ENCODE results near the gene MRPL17. TPM values are rescaled to one million over a fixed set of nuclear protein-coding genes. Genes with fewer than 3 reads are reported as not detected.

MRPL17 gene
- total and polyA plus RNA-seq, 9 of the 15 experiments (the other 6 are each of a cell fraction or from before 2014, with no cell fraction given) = 33.9 to 81.6 (median 43.9) TPM

GRCh38 chr11:6705905-6706535, 22.9 kb upstream of the MRPL17 start (continued):
- TF ChIP-seq TEAD1 (CRISPR knock-in tag; IDR thresholded peaks at IDR 0.05) (0 out of 4 replicates have a peak, but pooled peaks of 1 of the 2 experiments have one; percentile 14), NR2C2 (CRISPR knock-in tag; IDR thresholded peaks at IDR 0.05) (0 out of 2 replicates have a peak, but pooled peaks have one; percentile 30), NR2C2 (tag; IDR thresholded peaks at IDR 0.05) (no peak), HDAC3 (IDR thresholded peaks at IDR 0.05; ENCODE audit: borderline replicate concordance, partially characterized antibody) (no peak), PHB2 (IDR thresholded peaks at IDR 0.05; ENCODE audit: low read depth) (no peak), TBL1XR1 (IDR thresholded peaks at IDR 0.05; ENCODE audit: low read length in 2 of 2) (peak in 1 of 2 experiments; percentile 18; a peak in 1 of 4 replicates), MYBL2 (IDR thresholded peaks at IDR 0.05; ENCODE audit: low read depth) (no peak), MYBL2 (CRISPR knock-in tag; IDR thresholded peaks at IDR 0.05; ENCODE audit: borderline replicate concordance) (no peak), ZNF785 (CRISPR knock-in tag; IDR thresholded peaks at IDR 0.05) (no peak), HDAC6 (IDR thresholded peaks at IDR 0.05; ENCODE audit: low read depth, low read length) (no peak), NRF1 (conservative IDR thresholded peaks at IDR 0.05 in 1 of 2, IDR thresholded peaks at IDR 0.05 in 1 of 2) (no peak), CEBPB (tag; IDR thresholded peaks at IDR 0.05) (peak; percentile 85), ZNF184 (CRISPR knock-in tag; IDR thresholded peaks at IDR 0.05) (no peak), SRSF1 (IDR thresholded peaks at IDR 0.05; ENCODE audit: low read depth, low read length) (no peak), CEBPG (CRISPR knock-in tag; IDR thresholded peaks at IDR 0.05) (no peak), CEBPG (tag; conservative IDR thresholded peaks at IDR 0.05 in 1 of 2, IDR thresholded peaks at IDR 0.05 in 1 of 2) (peak; percentile 70 to 86; a peak in 3 of 4 replicates), MTA1 (IDR thresholded peaks at IDR 0.05; ENCODE audit: borderline replicate concordance) (0 out of 2 replicates have a peak, but pooled peaks have one; percentile 17), RFX1 (IDR thresholded peaks at IDR 0.05) (peak; percentile 40), SMC3 (conservative IDR thresholded peaks at IDR 0.05; ENCODE audit: insufficient read depth, low read depth, low read length) (peak; percentile 82), TEAD4 (IDR thresholded peaks at IDR 0.05; ENCODE audit: low read length) (0 out of 2 replicates have a peak, but pooled peaks have one; percentile 17), TEAD4 (CRISPR knock-in tag; IDR thresholded peaks at IDR 0.05; ENCODE audit: borderline replicate concordance) (no peak), BMI1 (IDR thresholded peaks at IDR 0.05; ENCODE audit: low read length) (no peak), ARID2 (IDR thresholded peaks at IDR 0.05) (0 out of 2 replicates have a peak, but pooled peaks have one; percentile 18), CSDE1 (IDR thresholded peaks at IDR 0.05) (no peak), ZNF384 (IDR thresholded peaks at IDR 0.05; ENCODE audit: low read depth, low read length) (no peak)
- TF ChIP-seq, protein P1, sequence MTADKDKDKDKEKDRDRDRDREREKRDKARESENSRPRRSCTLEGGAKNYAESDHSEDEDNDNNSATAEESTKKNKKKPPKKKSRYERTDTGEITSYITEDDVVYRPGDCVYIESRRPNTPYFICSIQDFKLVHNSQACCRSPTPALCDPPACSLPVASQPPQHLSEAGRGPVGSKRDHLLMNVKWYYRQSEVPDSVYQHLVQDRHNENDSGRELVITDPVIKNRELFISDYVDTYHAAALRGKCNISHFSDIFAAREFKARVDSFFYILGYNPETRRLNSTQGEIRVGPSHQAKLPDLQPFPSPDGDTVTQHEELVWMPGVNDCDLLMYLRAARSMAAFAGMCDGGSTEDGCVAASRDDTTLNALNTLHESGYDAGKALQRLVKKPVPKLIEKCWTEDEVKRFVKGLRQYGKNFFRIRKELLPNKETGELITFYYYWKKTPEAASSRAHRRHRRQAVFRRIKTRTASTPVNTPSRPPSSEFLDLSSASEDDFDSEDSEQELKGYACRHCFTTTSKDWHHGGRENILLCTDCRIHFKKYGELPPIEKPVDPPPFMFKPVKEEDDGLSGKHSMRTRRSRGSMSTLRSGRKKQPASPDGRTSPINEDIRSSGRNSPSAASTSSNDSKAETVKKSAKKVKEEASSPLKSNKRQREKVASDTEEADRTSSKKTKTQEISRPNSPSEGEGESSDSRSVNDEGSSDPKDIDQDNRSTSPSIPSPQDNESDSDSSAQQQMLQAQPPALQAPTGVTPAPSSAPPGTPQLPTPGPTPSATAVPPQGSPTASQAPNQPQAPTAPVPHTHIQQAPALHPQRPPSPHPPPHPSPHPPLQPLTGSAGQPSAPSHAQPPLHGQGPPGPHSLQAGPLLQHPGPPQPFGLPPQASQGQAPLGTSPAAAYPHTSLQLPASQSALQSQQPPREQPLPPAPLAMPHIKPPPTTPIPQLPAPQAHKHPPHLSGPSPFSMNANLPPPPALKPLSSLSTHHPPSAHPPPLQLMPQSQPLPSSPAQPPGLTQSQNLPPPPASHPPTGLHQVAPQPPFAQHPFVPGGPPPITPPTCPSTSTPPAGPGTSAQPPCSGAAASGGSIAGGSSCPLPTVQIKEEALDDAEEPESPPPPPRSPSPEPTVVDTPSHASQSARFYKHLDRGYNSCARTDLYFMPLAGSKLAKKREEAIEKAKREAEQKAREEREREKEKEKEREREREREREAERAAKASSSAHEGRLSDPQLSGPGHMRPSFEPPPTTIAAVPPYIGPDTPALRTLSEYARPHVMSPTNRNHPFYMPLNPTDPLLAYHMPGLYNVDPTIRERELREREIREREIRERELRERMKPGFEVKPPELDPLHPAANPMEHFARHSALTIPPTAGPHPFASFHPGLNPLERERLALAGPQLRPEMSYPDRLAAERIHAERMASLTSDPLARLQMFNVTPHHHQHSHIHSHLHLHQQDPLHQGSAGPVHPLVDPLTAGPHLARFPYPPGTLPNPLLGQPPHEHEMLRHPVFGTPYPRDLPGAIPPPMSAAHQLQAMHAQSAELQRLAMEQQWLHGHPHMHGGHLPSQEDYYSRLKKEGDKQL (CRISPR knock-in tag; IDR thresholded peaks at IDR 0.05; ENCODE audit: borderline replicate concordance) = no peak

Data from K562 (cell line).